ENCODE data around the gene DNAH12. TPM values are rescaled to one million over a fixed set of nuclear protein-coding genes. Genes with fewer than 3 reads are reported as not detected.

Gene DNAH12
- total and polyA plus RNA-seq, 9 of the 15 experiments (the other 6 are each of a cell fraction or from before 2014, with no cell fraction given): 0.01 to 0.04 (median 0.01) TPM; not detected in 5

DNA sequence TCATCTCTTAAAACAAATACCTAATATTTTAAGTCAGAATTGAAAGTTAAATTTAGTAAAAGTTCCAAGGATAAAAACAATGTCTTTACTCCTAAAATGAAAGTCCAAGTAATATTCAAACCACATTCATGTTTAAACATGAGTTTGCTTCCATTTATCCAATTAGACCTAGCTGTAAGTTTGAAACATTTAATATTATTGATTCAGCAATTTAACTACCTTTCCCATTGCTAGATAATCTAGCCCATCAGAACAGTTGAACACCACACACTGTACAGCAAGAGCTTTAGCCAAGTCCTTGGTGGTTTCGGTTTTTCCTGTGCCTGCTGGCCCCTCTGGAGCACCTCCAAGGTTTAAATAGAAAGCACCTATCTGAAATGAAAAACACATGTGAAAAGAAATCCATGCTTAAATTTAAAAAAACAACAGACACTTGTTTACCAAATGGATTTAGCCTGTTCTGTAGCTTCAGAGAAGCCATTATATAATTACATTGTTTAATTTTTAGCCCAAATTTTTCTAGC, 97.8 kb downstream of the DNAH12 start:
- intact Hi-C loops (cut with micrococcal nuclease) (no loop called here), in situ Hi-C loops (cut with MboI) (no loop called here)
- no peak for TF ChIP-seq PKNOX1 (IDR thresholded peaks at IDR 0.05)
- no peak for TF ChIP-seq SMC3 (conservative IDR thresholded peaks at IDR 0.05; ENCODE audit: insufficient read depth, low read depth, low read length)
- TF ChIP-seq ZBTB8A (IDR thresholded peaks at IDR 0.05; ENCODE audit: partially characterized antibody): no peak
- TF ChIP-seq ELF2 (CRISPR knock-in tag; IDR thresholded peaks at IDR 0.05): no peak
- peak; percentile 77 for TF ChIP-seq ZNF316 (IDR thresholded peaks at IDR 0.05)
- no peak for TF ChIP-seq NFYB (IDR thresholded peaks at IDR 0.05; ENCODE audit: extremely low read depth, insufficient read length)
- no peak for TF ChIP-seq KLF16 (IDR thresholded peaks at IDR 0.05)
- 0 out of 2 replicates have a peak, but pooled peaks have one; percentile 36 for TF ChIP-seq MAFG (tag; conservative IDR thresholded peaks at IDR 0.05)
- peak; percentile 54 for TF ChIP-seq C11orf30 (IDR thresholded peaks at IDR 0.05; ENCODE audit: low read depth)
- TF ChIP-seq, protein P1, sequence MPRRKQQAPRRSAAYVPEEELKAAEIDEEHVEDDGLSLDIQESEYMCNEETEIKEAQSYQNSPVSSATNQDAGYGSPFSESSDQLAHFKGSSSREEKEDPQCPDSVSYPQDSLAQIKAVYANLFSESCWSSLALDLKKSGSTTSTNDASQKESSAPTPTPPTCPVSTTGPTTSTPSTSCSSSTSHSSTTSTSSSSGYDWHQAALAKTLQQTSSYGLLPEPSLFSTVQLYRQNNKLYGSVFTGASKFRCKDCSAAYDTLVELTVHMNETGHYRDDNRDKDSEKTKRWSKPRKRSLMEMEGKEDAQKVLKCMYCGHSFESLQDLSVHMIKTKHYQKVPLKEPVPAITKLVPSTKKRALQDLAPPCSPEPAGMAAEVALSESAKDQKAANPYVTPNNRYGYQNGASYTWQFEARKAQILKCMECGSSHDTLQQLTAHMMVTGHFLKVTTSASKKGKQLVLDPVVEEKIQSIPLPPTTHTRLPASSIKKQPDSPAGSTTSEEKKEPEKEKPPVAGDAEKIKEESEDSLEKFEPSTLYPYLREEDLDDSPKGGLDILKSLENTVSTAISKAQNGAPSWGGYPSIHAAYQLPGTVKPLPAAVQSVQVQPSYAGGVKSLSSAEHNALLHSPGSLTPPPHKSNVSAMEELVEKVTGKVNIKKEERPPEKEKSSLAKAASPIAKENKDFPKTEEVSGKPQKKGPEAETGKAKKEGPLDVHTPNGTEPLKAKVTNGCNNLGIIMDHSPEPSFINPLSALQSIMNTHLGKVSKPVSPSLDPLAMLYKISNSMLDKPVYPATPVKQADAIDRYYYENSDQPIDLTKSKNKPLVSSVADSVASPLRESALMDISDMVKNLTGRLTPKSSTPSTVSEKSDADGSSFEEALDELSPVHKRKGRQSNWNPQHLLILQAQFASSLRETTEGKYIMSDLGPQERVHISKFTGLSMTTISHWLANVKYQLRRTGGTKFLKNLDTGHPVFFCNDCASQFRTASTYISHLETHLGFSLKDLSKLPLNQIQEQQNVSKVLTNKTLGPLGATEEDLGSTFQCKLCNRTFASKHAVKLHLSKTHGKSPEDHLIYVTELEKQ (CRISPR knock-in tag; IDR thresholded peaks at IDR 0.05): no peak
- H4K20me1 ChIP-seq (replicated peaks; ENCODE audit: control insufficient read depth, insufficient read depth, low read length): no peaks in the 10 kb centered on the region
- DNase-seq (ENCODE audit: extremely low read depth in 1 of 4, low spot score in 3 of 4) (peak in 2 of 4 experiments; percentile 13 to 38), ATAC-seq (peak; percentile 87), FAIRE-seq (peak; percentile 73)
- no peaks in the 10 kb centered on the region for H3K79me2 ChIP-seq (ENCODE audit: control insufficient read depth, insufficient read depth, low read length)
- H3K4me3 ChIP-seq: no peak overlapping the region
- 0% methylated on average over 1 of the region's 1 CpG for WGBS (ENCODE audit: insufficient coverage, low coverage, missing lambda C conversion rate)
- peak overlapping the region in 1 of 2 experiments; percentile 24; a peak in 1 of 4 replicates for H3K9ac ChIP-seq (ENCODE audit: insufficient read depth in 1 of 2, low read depth in 2 of 2, low read length in 2 of 2)
- peaks cover 2 to 9% of the 10 kb centered on the region in 2 experiments; a peak in 3 of 5 replicates for H3K4me1 ChIP-seq (replicated peaks in 1 of 2; ENCODE audit: control insufficient read depth in 2 of 2, insufficient read depth in 2 of 2, low read length in 2 of 2)
- H3K4me2 ChIP-seq (ENCODE audit: insufficient read depth, low read length): peak overlapping the region; percentile 47; the same call in 1 of the 2 replicates
- ChIA-PET POLR2A (interaction anchor here (0.7 to 1.5 kb wide), 3 partner anchors 9 to 19 kb away, joined by 3 read pairs; no protein-coding TSS in a partner anchor), CTCF (ENCODE audit: low intra/inter-chr PET ratio) (no interaction called here)
- H2AFZ ChIP-seq (ENCODE audit: low read depth, low read length): peak overlapping the region; percentile 83
- H3K9me3 ChIP-seq (replicated peaks; ENCODE audit: control insufficient read depth, insufficient read depth, low read depth, low read length): no peaks in the 10 kb centered on the region
- no peaks in the 10 kb centered on the region for H3K27me3 ChIP-seq (ENCODE audit: control insufficient read depth in 2 of 2, insufficient read depth in 2 of 2, low read length in 2 of 2)
- no peaks in the 10 kb centered on the region for H3K9me1 ChIP-seq (ENCODE audit: control insufficient read depth, insufficient read depth, low read length)
- BruUV-seq (replicated peaks): no TSS peak
- no peaks in the 10 kb centered on the region for H3K36me3 ChIP-seq (ENCODE audit: control insufficient read depth, insufficient read depth, low read length)
- H3K27ac ChIP-seq (ENCODE audit: extremely low read depth, low read depth, low read length): peak overlapping the region; percentile 42; the same call in 1 of the 3 replicates
